ENCODE data around the gene GPC6. TPM values are rescaled to one million over a fixed set of nuclear protein-coding genes. Genes with fewer than 3 reads are reported as not detected.

GPC6 gene
- total RNA-seq, 1 donor from 2014 or later: 5.5 TPM

GRCh38 chr13:93231867-93232266, 5.3 kb downstream of the GPC6 start:
- no peak for DNase-seq (ENCODE audit: low read depth)
- no peaks in the 10 kb centered on the region for H3K27me3 ChIP-seq (ENCODE audit: control insufficient read depth, insufficient read depth, low read length)
- no peaks in the 10 kb centered on the region for H3K36me3 ChIP-seq (ENCODE audit: control insufficient read depth, insufficient read depth, low read length)
- no peak overlapping the region for H3K4me3 ChIP-seq (ENCODE audit: low read depth, low read length)
- TF ChIP-seq CTCF (IDR thresholded peaks at IDR 0.05; ENCODE audit: insufficient read depth, low read length, severe bottlenecking): no peak
- FAIRE-seq: no peak

GRCh38 chr13:93233997-93234416, 7.4 kb downstream of the GPC6 start:
- TF ChIP-seq CTCF (IDR thresholded peaks at IDR 0.05; ENCODE audit: insufficient read depth, low read length, severe bottlenecking): peak; percentile 31
- Histone ChIP-seq H3K4me3 (ENCODE audit: low read depth, low read length) (no peak overlapping the region), H3K36me3 (ENCODE audit: control insufficient read depth, insufficient read depth, low read length) (no peaks in the 10 kb centered on the region), H3K27me3 (ENCODE audit: control insufficient read depth, insufficient read depth, low read length) (no peaks in the 10 kb centered on the region)
- no peak for DNase-seq (ENCODE audit: low read depth)
- peak; percentile 92 for FAIRE-seq

- DNase-seq (ENCODE audit: low read depth) (no peak), FAIRE-seq (no peak)
- Histone ChIP-seq H3K27me3 (ENCODE audit: control insufficient read depth, insufficient read depth, low read length) (no peaks in the 10 kb centered on the region), H3K4me3 (ENCODE audit: low read depth, low read length) (no peak overlapping the region), H3K36me3 (ENCODE audit: control insufficient read depth, insufficient read depth, low read length) (no peaks in the 10 kb centered on the region)
- no peak for TF ChIP-seq CTCF (IDR thresholded peaks at IDR 0.05; ENCODE audit: insufficient read depth, low read length, severe bottlenecking)
These were observed 7.9 kb downstream of the GPC6 start for GRCh38 chr13:93234459-93234858.

GRCh38 chr13:93235258-93236015, 8.8 kb downstream of the GPC6 start:
- H3K36me3 ChIP-seq (ENCODE audit: control insufficient read depth, insufficient read depth, low read length): no peaks in the 10 kb centered on the region
- no peak for TF ChIP-seq CTCF (IDR thresholded peaks at IDR 0.05; ENCODE audit: insufficient read depth, low read length, severe bottlenecking)
- H3K27me3 ChIP-seq (ENCODE audit: control insufficient read depth, insufficient read depth, low read length): no peaks in the 10 kb centered on the region
- no peak for DNase-seq (ENCODE audit: low read depth)
- H3K4me3 ChIP-seq (ENCODE audit: low read depth, low read length): no peak overlapping the region
- no peak for FAIRE-seq

GRCh38 chr13:93238711-93239110, 12.1 kb downstream of the GPC6 start:
- no peak for TF ChIP-seq CTCF (IDR thresholded peaks at IDR 0.05; ENCODE audit: insufficient read depth, low read length, severe bottlenecking)
- FAIRE-seq (no peak), DNase-seq (ENCODE audit: low read depth) (no peak)
- Histone ChIP-seq H3K27me3 (ENCODE audit: control insufficient read depth, insufficient read depth, low read length) (no peaks in the 10 kb centered on the region), H3K36me3 (ENCODE audit: control insufficient read depth, insufficient read depth, low read length) (no peaks in the 10 kb centered on the region), H3K4me3 (ENCODE audit: low read depth, low read length) (no peak overlapping the region)
